Upper lobe of left lung (tissue), 6 donors: ENCODE results near the gene SULT1A1. TPM values are rescaled to one million over a fixed set of nuclear protein-coding genes. Genes with fewer than 3 reads are reported as not detected.
"Not testable (repeated sequence)": the region's sequence is repeated elsewhere in the genome, so short reads cannot be mapped to it uniquely, and the experiment has no call there.

Experiments used
- ATAC-seq, 2 donors: fragments of 200-7000 bp; cut with Tn5 transposase; one replicate each; pipeline ENCODE4 v1.9.1; 2022; ENCODE audit warnings: mild to moderate bottlenecking in 2 of 2, moderate library complexity in 2 of 2; ENCODE audit not compliant: low FRiP score in 2 of 2
- DNase-seq, 2 donors: peaks; one replicate each; pipeline ENCODE4 v3.0.0-alpha.2; 2019 to 2020
- H3K27ac ChIP-seq, 4 donors: fragments of 200-600 bp; sonication (generic); one replicate each; pipeline ENCODE4 v1.5.1; 2016 to 2019
- H3K27me3 ChIP-seq, 4 donors: fragments of 200-600 bp; sonication (generic); one replicate each; pipeline ENCODE4 v1.5.1; 2017 to 2019
- H3K36me3 ChIP-seq, 4 donors: fragments of 200-600 bp; sonication (generic); one replicate each; pipeline ENCODE4 v1.5.1; 2016 to 2019
- H3K4me1 ChIP-seq, 4 donors: fragments of 200-600 bp; sonication (generic); one replicate each; pipeline ENCODE4 v1.5.1; 2018 to 2019
- H3K4me3 ChIP-seq, 4 donors: fragments of 200-600 bp; sonication (generic); one replicate each; pipeline ENCODE4 v1.5.1; 2017 to 2019; ENCODE audit warnings: mild to moderate bottlenecking in 2 of 4, moderate library complexity in 1 of 4
- H3K9me3 ChIP-seq, 4 donors: fragments of 200-600 bp; sonication (generic); one replicate each; pipeline ENCODE4 v1.5.1; 2018 to 2019
- CTCF ChIP-seq, 6 experiments: fragments of 450-650 bp in 4 of 6; fragments of 200-600 bp in 2 of 6; sonication (generic) in 2 of 6; IDR thresholded peaks; one replicate each; pipeline ENCODE4 v1.5.1; 2016 to 2019; ENCODE audit warnings: antibody characterized with exemption in 6 of 6
- EP300 ChIP-seq, 4 donors: sonication (generic); formaldehyde crosslinking; IDR thresholded peaks; one replicate each; pipeline ENCODE4 v1.5.1; 2017; ENCODE audit warnings: antibody characterized with exemption in 4 of 4, control low read depth in 2 of 4
- POLR2A ChIP-seq, 4 donors: fragments of 450-650 bp; IDR thresholded peaks; one replicate each; pipeline ENCODE4 v1.5.1; 2016 to 2017; ENCODE audit warnings: antibody characterized with exemption in 4 of 4, mild to moderate bottlenecking in 2 of 4
- POLR2AphosphoS5 ChIP-seq, 2 donors: sonication (generic); formaldehyde crosslinking; IDR thresholded peaks; one replicate each; pipeline ENCODE4 v1.5.1; 2017; ENCODE audit warnings: antibody characterized with exemption in 2 of 2
- WGBS, 2 donors: methylation state at CpG; one replicate each; pipeline ENCODE4 v1.1.5; 2017 to 2018; 5-methylcytosine and 5-hydroxymethylcytosine counted together
- total RNA-seq, 6 donors: library from RNA; depleted of rRNA in 4 of 6; stranded (reverse); fragments of >200 nt in 4 of 6; gene quantifications; one replicate each; pipeline versions ENCODE4 v1.1.0 to v1.2.1, GENCODE V29; 2016 to 2021
- donor health status: DM: no; HTN: no; CAD: no; lungs with moderate emphysema.
- donor health status: DM: no; HTN: yes; CAD: no; lungs with severe emphysema.

The SULT1A1 gene
- total RNA-seq, 6 donors from 2014 or later, result 46.0 to 180 (median 124) TPM

DNA sequence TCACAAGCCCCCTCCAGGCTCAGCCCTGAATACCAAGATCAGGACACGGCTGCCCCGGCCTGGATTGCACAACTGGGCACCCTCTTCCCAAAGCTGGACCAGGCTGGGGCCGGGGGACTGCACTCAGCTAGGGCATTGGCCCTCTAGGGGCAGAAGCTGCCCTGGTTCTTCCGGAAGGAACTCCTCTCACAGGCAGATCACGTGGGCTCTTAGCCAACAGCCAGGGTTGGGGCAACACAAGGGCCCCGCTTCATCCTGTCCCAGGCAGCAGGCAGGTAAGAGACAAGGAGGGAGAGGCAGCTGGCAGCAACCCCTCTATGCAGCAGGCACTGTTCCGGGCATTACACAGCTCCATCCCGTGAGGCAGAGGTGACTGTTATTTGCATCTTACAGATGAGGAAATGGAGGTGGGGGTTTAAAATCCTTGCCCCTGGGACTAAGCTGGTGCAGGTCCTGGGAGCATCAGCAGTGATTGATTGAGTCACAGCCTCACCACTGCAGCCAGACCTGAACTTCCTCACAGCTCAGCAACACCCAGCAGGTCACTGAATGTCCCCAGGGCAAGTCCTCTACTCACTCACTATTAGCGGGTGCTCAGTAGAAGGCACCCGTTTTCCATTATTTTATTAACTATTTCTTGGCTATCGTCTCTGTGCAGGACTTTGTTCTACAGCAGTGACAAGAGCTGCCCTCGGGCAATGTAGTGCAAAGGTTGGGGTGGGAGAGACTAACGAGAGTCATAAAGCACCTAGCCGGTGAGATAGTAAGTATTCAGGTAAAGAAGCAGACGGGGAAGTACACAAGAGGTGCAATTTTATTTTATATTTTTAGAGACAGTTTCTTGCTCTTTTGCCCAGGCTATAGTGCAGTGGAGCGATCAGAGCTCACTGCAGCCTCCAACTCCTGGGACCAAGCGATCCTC, 2.8 kb upstream of the SULT1A1 start:
- WGBS, 2 donors, result no CpG with 5 or more reads among the region's 17 CpGs
- H3K36me3 ChIP-seq, result not testable (repeated sequence)
- peak; percentile 58 to 68 for ATAC-seq

GRCh38 chr16:28610595-28611191, 849 bp upstream of the SULT1A1 start:
- Histone ChIP-seq H3K4me1 (peaks cover 32 to 39% (median 34%) of the 10 kb centered on the region in 4 donors), H3K27ac (peak overlapping the region; percentile 71 to 86 (median 82)), H3K27me3 (no peaks in the 10 kb centered on the region), H3K4me3 (peak overlapping the region in 1 of 4 donors; percentile 56), H3K9me3 (no peaks in the 10 kb centered on the region), H3K36me3 (peaks cover 0 to 17% (median 14%) of the 10 kb centered on the region in 4 donors)
- TF ChIP-seq EP300 (IDR thresholded peaks at IDR 0.05) (no peak), POLR2AphosphoS5 (IDR thresholded peaks at IDR 0.05) (no peak), CTCF (IDR thresholded peaks at IDR 0.05) (no peak), POLR2A (IDR thresholded peaks at IDR 0.05) (no peak)
- WGBS, 2 donors, result 71% methylated on average over 10 of the region's 10 CpGs
- ATAC-seq, result no peak
- no peak for DNase-seq

More for the DNA sequence above, 2.8 kb upstream of the SULT1A1 start:
- H3K27me3 ChIP-seq, H3K4me3 ChIP-seq, H3K9me3 ChIP-seq, H3K27ac ChIP-seq, DNase-seq: not testable (repeated sequence)
- H3K4me1 ChIP-seq, result peaks cover 31 to 44% (median 34%) of the 10 kb centered on the region in 4 donors

GRCh38 chr16:28608867-28609596, 812 bp downstream of the SULT1A1 start:
- Histone ChIP-seq H3K4me3 (peak overlapping the region; percentile 7 to 56 (median 45)), H3K36me3 (peaks cover 0 to 30% (median 26%) of the 10 kb centered on the region in 4 donors), H3K27ac (peak overlapping the region; percentile 71 to 86 (median 82)), H3K4me1 (peaks cover 32 to 39% (median 34%) of the 10 kb centered on the region in 4 donors)
- H3K27me3 ChIP-seq, H3K9me3 ChIP-seq: not testable (repeated sequence)
- DNase-seq (peak; percentile 44 to 57), ATAC-seq (peak; percentile 5 to 48)
- WGBS, 2 donors, result 50 to 52% methylated on average over 8 to 11 of the region's 11 CpGs

- Histone ChIP-seq H3K4me1 (peaks cover 32 to 39% (median 34%) of the 10 kb centered on the region in 4 donors), H3K36me3 (peaks cover 0 to 30% (median 26%) of the 10 kb centered on the region in 4 donors), H3K4me3 (peak overlapping the region in 1 of 4 donors; percentile 56), H3K27ac (peak overlapping the region; percentile 71 to 86 (median 82))
- H3K27me3 ChIP-seq, H3K9me3 ChIP-seq, ATAC-seq, DNase-seq: not testable (repeated sequence)
- WGBS, 2 donors, result 84 to 95% methylated on average over 4 to 5 of the region's 7 CpGs
Observed at GRCh38 chr16:28608496-28608808, 1.4 kb downstream of the SULT1A1 start.

DNA sequence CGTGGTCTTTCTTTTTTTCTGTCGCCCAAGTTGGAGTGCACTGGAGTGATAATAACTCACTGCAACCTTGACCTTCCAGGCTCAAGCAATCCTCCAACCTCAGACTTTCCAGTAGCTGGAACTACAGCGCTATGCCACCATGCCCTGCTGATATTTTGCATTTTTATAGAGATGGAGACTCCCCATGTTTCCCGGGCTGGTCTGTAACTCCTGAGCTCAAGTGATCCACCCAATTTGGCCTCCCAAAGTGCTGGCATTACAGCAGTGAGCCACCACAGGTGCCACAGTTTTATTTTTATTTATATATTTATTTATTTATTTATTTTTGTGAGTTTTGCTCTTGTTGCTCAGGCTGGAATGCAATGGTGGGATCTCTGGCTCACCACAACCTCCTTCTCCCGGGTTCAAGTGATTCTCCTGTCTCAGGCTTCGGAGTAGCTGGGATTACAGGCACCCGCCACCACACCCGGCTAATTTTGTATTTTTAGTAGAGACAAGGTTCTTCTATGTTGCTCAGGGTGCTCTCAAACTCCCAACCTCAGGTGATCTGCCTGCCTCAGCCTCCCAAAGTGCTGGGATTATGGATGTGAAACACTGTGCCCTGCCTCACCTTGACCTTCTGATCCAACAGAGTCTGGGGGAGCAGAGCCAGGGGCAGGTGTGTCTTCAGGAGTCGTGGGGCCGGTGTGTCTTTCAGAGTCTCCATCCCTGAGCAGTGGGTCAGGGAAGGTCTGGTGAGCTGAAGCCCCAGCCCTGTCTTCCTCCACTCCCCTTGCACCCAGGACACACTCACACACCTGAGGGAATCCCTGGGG, 2.0 kb downstream of the SULT1A1 start:
- ATAC-seq, result not testable (repeated sequence)

DNA sequence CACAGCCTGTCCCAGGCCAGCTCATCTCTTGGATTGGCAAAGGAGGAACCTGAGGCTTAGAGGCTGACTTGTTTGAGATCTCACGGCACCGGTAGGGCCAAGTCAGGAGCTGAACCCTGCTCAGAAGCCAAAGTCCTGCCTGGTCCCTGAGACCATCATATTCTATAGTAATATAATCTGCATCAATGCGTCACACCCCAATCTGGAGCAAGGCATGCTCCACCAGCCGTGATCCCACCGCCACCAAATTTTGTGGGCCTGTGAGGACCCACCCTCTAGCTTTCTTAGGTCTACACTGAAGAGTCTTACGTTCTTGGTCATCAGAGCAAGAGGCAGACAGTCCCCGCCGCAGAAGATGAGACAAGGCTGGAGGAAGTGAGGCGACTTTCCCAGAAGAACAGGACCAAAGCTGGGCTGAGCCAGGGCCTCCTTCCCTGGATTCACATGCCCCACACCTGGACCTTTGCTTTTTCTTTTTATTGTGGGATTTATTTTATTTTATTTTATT, 2.7 kb downstream of the SULT1A1 start:
- Histone ChIP-seq H3K4me3 (no peak overlapping the region), H3K27me3 (no peaks in the 10 kb centered on the region), H3K27ac (no peak overlapping the region), H3K36me3 (peaks cover 0 to 30% (median 26%) of the 10 kb centered on the region in 4 donors), H3K4me1 (peaks cover 32 to 39% (median 34%) of the 10 kb centered on the region in 4 donors), H3K9me3 (no peaks in the 10 kb centered on the region)
- 94 to 97% methylated on average over 9 of the region's 9 CpGs for WGBS, 2 donors
- no peak for ATAC-seq
- TF ChIP-seq EP300 (IDR thresholded peaks at IDR 0.05) (no peak), POLR2AphosphoS5 (IDR thresholded peaks at IDR 0.05) (no peak), POLR2A (IDR thresholded peaks at IDR 0.05) (no peak), CTCF (IDR thresholded peaks at IDR 0.05) (no peak)
- no peak for DNase-seq

More for the DNA sequence above, 2.0 kb downstream of the SULT1A1 start:
- Histone ChIP-seq H3K4me1 (peaks cover 32 to 39% (median 34%) of the 10 kb centered on the region in 4 donors), H3K4me3 (peak overlapping the region in 1 of 4 donors; percentile 56), H3K27ac (peak overlapping the region; percentile 71 to 86 (median 82)), H3K36me3 (peaks cover 0 to 30% (median 26%) of the 10 kb centered on the region in 4 donors)
- WGBS, 2 donors, result 96% methylated on average over 9 to 10 of the region's 10 CpGs
- H3K9me3 ChIP-seq, DNase-seq, H3K27me3 ChIP-seq: not testable (repeated sequence)
